GM21423 (cell line): ENCODE measurements around the gene ERMAP.
"Not testable (repeated sequence)": the region's sequence is repeated elsewhere in the genome, so short reads cannot be mapped to it uniquely, and the experiment has no call there.

Source experiments
- ATAC-seq: cut with Tn5 transposase; IDR thresholded peaks from one replicate; pipeline ENCODE4 v1.9.1; 2021; ENCODE audit warnings: mild to moderate bottlenecking, moderate library complexity; ENCODE audit not compliant: unreplicated experiment

The ERMAP gene

DNA sequence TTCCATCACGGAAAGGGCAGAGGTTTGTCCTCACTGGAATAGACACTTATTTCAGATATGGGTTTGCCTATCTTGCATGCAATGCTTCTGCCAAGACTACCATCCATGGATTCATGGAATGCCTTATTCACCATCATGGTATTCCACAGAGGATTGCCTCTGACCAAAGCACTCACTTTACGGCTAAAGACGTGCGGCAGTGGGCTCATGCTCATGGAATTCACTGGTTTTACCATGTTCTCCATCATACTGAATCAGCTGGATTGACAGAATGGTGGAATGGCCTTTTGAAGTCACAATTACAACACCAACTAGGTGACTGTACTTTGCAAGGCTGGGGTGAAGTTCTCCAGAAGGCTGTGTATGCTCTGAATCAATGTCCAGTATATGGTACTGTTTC is 51.5 kb downstream of the ERMAP start:
- ATAC-seq: not testable (repeated sequence)

DNA sequence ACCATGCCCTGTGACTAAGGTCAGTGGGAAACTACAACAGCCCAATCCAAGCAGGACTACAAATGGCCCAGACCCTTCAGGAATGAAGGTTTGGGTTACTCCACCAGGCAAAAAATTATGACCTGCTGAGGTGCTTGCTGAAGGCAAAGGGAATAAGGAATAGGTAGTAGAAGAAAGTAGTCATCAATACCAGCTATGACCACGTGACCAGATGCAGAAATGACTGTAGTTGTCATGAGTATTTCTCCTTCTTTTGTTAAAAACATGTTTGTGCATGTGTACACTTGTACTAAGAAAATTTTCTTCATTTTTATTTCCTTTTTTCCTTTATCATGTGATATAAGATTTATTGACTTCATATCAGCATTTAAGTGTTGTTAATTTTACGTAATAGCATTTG is 52.3 kb downstream of the ERMAP start:
- not testable (repeated sequence) for ATAC-seq

DNA sequence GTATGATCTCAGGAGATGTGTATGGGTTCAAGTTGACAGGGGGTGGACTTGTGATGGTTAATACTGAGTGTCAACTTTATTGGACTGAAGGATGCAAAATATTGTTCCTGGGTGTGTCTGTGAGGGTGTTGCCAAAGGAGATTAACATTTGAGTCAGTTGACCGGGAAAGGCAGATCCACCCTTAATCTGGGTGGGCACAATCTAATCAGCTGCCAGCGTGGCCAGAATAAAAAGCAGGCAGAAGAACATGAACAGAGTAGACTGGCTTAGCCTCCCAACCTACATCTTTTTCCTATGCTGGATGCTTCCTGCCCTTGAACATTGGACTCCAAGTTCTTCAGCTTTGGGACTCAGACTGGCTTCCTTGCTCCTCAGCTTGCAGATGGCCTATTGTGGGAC is 52.8 kb downstream of the ERMAP start:
- ATAC-seq: not testable (repeated sequence)

GRCh38 chr1:42873108-42873507 is 56.2 kb downstream of the ERMAP start:
- ATAC-seq: not testable (repeated sequence)

DNA sequence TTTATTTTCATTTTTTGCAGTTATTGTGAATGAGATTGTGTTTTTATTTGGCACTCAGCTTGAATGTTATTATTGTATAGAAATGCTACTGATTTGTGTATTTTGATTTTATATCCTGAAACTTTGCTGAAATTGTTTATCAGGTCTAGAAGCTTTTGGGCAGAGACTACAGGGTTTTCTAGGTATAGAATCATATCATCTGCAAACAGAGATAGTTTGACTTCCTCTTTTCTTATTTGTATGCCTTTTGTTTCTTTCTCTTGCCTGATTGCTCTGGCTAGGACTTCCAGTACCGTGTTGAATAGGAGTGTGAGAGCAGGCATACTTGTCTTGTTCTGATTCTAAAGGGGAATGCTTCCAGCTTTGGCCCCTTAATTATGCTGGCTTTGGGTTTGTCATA is 56.7 kb downstream of the ERMAP start:
- no peak for ATAC-seq

- no peak for ATAC-seq
Observed at GRCh38 chr1:42876009-42876408, 59.1 kb downstream of the ERMAP start.

DNA sequence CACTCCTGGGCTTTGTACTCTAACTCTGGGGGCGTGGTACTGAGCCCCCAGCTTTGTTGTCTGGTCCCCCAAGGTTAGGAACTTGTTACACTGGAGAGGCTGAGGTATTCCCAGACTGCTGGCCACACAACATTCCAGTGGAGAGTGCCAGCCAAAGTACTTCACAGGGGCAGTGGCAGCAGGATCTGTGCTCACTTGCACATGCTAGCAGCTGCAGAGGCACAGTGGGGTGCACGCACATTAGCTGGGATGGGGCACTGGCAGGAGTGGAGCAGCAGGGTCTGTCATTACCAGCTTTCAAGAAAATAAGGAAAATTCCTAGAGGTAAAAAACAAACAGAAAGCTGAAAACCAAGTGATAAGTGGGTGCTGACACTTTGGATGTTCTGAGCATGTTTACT is 60.5 kb downstream of the ERMAP start:
- ATAC-seq: no peak

- no peak for ATAC-seq
Observed at GRCh38 chr1:42880384-42880783, 63.5 kb downstream of the ERMAP start.

DNA sequence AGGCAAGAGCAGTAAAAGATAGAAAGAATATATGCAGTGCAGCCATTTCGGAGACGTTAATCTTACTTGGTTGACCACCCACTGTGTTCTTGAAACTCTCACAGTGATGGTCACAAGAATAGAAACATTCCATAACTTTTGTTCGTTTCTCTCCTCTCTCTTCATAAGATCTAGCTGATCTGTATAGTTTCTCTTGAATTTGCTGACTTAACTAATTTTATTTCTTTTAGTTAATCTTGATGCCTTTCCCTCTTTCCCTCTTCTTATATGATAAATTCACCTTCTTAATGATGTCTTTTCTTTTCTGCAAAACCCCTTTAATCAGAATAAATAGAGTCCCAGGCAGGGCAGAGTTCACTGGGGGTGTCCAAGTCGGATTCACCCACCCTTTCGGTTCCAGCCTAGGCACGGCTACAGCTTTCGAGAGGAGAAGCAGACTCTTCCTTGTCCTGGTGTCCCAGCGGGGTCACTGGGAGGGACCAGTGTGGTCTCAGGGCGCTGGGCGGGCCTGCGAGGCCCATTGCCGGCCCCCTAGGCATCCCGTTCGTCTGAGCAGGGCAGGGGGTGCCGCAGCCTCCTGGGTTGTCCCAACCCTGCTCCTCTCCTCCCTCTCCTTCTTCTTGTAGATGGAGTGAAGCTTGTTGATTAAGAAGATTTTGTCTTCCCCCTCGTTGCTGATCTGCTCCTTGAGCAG is 69.3 kb downstream of the ERMAP start:
- no peak for ATAC-seq

GRCh38 chr1:42886800-42887199 is 69.9 kb downstream of the ERMAP start:
- no peak for ATAC-seq

DNA sequence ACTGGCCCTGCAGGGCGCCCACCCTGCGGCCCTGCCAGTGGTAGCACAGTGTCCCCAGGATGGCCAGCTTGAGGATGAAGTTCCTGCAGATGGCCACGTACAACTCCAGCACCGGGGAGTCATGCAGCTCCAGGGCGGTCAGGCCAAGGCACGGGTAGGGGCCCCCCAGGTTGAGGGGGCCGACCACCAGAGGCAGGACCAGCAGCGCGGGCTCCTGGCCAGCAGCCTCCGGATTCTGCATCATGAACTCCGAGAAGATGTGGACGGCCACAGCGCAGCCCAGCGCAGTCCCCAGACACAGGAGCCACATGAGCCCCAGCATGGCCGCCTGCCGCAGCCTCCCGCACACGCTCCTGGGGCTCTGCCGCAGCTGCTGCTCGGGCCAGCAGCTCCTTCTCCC is 70.4 kb downstream of the ERMAP start:
- ATAC-seq: no peak

GRCh38 chr1:42888013-42888633 is 71.2 kb downstream of the ERMAP start:
- ATAC-seq: no peak

DNA sequence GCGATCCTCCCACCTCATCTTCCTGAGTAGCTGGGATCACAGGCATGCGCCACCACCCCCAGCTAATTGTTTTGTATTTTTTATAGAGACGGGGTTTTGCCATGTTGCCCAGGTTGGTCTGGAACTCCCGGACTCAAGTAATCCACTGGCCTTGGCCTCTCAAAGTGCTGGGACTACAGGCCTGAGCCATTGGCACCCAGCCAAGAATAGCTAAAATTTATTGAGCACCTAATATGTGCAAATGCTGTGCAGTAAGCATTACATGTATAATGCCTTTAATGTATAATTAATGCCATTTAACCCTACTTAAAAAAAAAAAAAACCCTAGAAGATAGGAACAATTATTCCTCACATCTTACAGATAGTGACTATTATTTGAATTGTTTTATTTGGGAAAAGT is 72.3 kb downstream of the ERMAP start:
- no peak for ATAC-seq

- ATAC-seq: no peak
Observed at GRCh38 chr1:42891465-42892138, 74.7 kb downstream of the ERMAP start.
